ENCODE data around the gene FAM81A.

DNA sequence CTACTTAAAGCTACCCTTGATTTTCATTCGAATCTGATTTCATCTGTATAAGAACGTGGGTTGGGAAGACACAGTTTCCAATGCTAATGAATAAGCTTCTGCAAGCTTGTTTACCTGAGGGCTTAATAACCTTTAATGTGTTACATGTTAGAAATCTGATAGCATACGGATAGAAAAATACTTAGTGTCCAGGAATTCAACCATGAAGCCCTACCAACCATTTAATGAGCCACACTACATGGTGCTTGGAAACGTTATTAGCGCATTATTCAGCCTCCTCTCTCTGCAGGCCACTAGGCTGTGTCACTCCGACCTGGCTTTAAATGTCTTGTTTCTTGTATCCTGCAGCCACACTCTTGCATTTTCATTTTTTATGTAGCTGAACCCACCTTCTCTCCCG is 1.6 kb downstream of the FAM81A start:
- TF ChIP-seq MXI1 (conservative IDR thresholded peaks at IDR 0.05; ENCODE audit: poor library complexity, severe bottlenecking) (no peak), CTCF (IDR thresholded peaks at IDR 0.05; ENCODE audit: poor library complexity, severe bottlenecking) (no peak)
